ENCODE measurements around the gene SORCS2.

DNA sequence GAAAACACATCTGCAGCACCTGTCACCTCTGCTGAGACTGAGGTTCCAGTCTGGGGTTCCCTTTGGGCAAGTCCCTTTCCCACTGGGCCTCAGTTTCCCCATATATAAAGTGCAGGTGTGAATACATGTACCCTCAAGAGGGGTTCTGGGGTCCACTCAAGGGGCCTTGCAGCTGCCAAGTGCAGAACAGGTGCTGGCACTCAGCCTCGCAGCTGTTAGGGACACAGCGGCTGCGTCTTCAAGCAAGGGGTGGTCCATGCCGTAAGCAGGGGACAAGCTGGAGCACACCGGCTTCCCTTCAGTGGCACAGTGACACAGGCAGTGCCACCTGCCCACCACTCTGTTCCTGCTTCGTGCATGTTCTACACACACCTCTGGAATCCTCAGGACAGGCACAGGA lies 329.3 kb downstream of the SORCS2 start:
- TF ChIP-seq HDGF (IDR thresholded peaks at IDR 0.05; ENCODE audit: borderline replicate concordance), result no peak
- no peak for TF ChIP-seq BHLHE40 (IDR thresholded peaks at IDR 0.05; ENCODE audit: borderline replicate concordance)
- no peak for TF ChIP-seq FOXM1 (IDR thresholded peaks at IDR 0.05; ENCODE audit: borderline replicate concordance)
- no peak for TF ChIP-seq NFRKB (IDR thresholded peaks at IDR 0.05)
- TF ChIP-seq FOXA1 (IDR thresholded peaks at IDR 0.05), result no peak
- TF ChIP-seq SP1 (IDR thresholded peaks at IDR 0.05), result no peak
- no peak for TF ChIP-seq FOXK2 (IDR thresholded peaks at IDR 0.05)
- TF ChIP-seq TARDBP (IDR thresholded peaks at IDR 0.05), result no peak
